Mucosa of stomach (tissue), 1 donor: ENCODE data around the gene APOA1.

Source experiments
- H3K27me3 ChIP-seq: one replicate; pipeline ENCODE4 v1.7.0; 2013; ENCODE audit warnings: mild to moderate bottlenecking, low read length; ENCODE audit not compliant: control insufficient read depth, insufficient read depth
- H3K36me3 ChIP-seq: one replicate; pipeline ENCODE4 v1.7.0; 2013; ENCODE audit warnings: low read length; ENCODE audit not compliant: control insufficient read depth, insufficient read depth
- H3K4me1 ChIP-seq: one replicate; pipeline ENCODE4 v1.7.0; 2013; ENCODE audit warnings: mild to moderate bottlenecking, low read length; ENCODE audit not compliant: control insufficient read depth, insufficient read depth
- H3K4me3 ChIP-seq: one replicate; pipeline ENCODE4 v1.7.0; 2013; ENCODE audit warnings: low read length
- H3K9ac ChIP-seq: one replicate; pipeline ENCODE4 v1.7.0; 2013; ENCODE audit warnings: mild to moderate bottlenecking, low read length, moderate library complexity
- H3K9me3 ChIP-seq: one replicate; pipeline ENCODE4 v1.7.0; 2013; ENCODE audit warnings: mild to moderate bottlenecking, low read length, moderate library complexity; ENCODE audit not compliant: control insufficient read depth
- donor health status: Pancreatic carcinoma.

APOA1 gene

GRCh38 chr11:116831790-116832349, 5.6 kb downstream of the APOA1 start:
- H3K4me3 ChIP-seq = no peak overlapping the region
- peaks cover 44% of the 10 kb centered on the region for H3K4me1 ChIP-seq
- no peaks in the 10 kb centered on the region for H3K36me3 ChIP-seq
- H3K9me3 ChIP-seq = no peaks in the 10 kb centered on the region
- H3K9ac ChIP-seq = peak overlapping the region; percentile 12
- H3K27me3 ChIP-seq = no peaks in the 10 kb centered on the region

- Histone ChIP-seq H3K4me1 (peaks cover 31% of the 10 kb centered on the region), H3K4me3 (no peak overlapping the region), H3K27me3 (no peaks in the 10 kb centered on the region), H3K9me3 (no peaks in the 10 kb centered on the region), H3K9ac (no peak overlapping the region), H3K36me3 (no peaks in the 10 kb centered on the region)
These were observed 7.1 kb downstream of the APOA1 start for GRCh38 chr11:116830184-116830912.

- Histone ChIP-seq H3K9ac (no peak within 1 kb of the TSS), H3K4me1 (peaks cover 26% of the 10 kb centered on the region), H3K36me3 (no peaks in the 10 kb centered on the region), H3K9me3 (no peaks in the 10 kb centered on the region), H3K27me3 (no peaks in the 10 kb centered on the region), H3K4me3 (no peak within 1 kb of the TSS)
These were observed 7.8 kb downstream of the APOA1 start, which contains the start of gene APOC3 for GRCh38 chr11:116829525-116830183. Gene APOC3, plus strand, starts transcription at chr11:116829907. Its CDS starts 676 bp downstream, at chr11:116830583.

- Histone ChIP-seq H3K9me3 (no peaks in the 10 kb centered on the region), H3K4me1 (peaks cover 26% of the 10 kb centered on the region), H3K4me3 (no peak overlapping the region), H3K9ac (no peak overlapping the region), H3K27me3 (no peaks in the 10 kb centered on the region), H3K36me3 (no peaks in the 10 kb centered on the region)
These were observed 8.5 kb downstream of the APOA1 start for GRCh38 chr11:116828632-116829524.

- H3K9ac ChIP-seq = no peak overlapping the region
- no peaks in the 10 kb centered on the region for H3K27me3 ChIP-seq
- no peak overlapping the region for H3K4me3 ChIP-seq
- H3K4me1 ChIP-seq = peaks cover 20% of the 10 kb centered on the region
- H3K9me3 ChIP-seq = no peaks in the 10 kb centered on the region
- H3K36me3 ChIP-seq = no peaks in the 10 kb centered on the region
These were observed 10.0 kb downstream of the APOA1 start for GRCh38 chr11:116827461-116827860.

GRCh38 chr11:116826751-116827431, 10.5 kb downstream of the APOA1 start:
- H3K4me1 ChIP-seq = peaks cover 14% of the 10 kb centered on the region
- no peaks in the 10 kb centered on the region for H3K27me3 ChIP-seq
- H3K4me3 ChIP-seq = no peak overlapping the region
- no peak overlapping the region for H3K9ac ChIP-seq
- H3K36me3 ChIP-seq = no peaks in the 10 kb centered on the region
- H3K9me3 ChIP-seq = no peaks in the 10 kb centered on the region

- Histone ChIP-seq H3K4me3 (no peak overlapping the region), H3K4me1 (peaks cover 8% of the 10 kb centered on the region), H3K27me3 (no peaks in the 10 kb centered on the region), H3K9me3 (no peaks in the 10 kb centered on the region), H3K9ac (no peak overlapping the region), H3K36me3 (no peaks in the 10 kb centered on the region)
These were observed 11.3 kb downstream of the APOA1 start for GRCh38 chr11:116825854-116826750.

- H3K4me3 ChIP-seq = no peak overlapping the region
- no peaks in the 10 kb centered on the region for H3K36me3 ChIP-seq
- H3K9me3 ChIP-seq = no peaks in the 10 kb centered on the region
- H3K9ac ChIP-seq = no peak overlapping the region
- H3K4me1 ChIP-seq = peaks cover 8% of the 10 kb centered on the region
- no peaks in the 10 kb centered on the region for H3K27me3 ChIP-seq
These were observed 12.0 kb downstream of the APOA1 start for GRCh38 chr11:116825434-116825833.

GRCh38 chr11:116823031-116823843, 14.2 kb downstream of the APOA1 start, which contains the start of gene APOA4:
Gene APOA4, minus strand, starts transcription at chr11:116823304. Its CDS starts 113 bp downstream, at chr11:116823191.
- no peak within 1 kb of the TSS for H3K9ac ChIP-seq
- H3K4me1 ChIP-seq = no peaks in the 10 kb centered on the region
- no peaks in the 10 kb centered on the region for H3K9me3 ChIP-seq
- no peak within 1 kb of the TSS for H3K4me3 ChIP-seq
- no peaks in the 10 kb centered on the region for H3K36me3 ChIP-seq
- H3K27me3 ChIP-seq = no peaks in the 10 kb centered on the region

- Histone ChIP-seq H3K9ac (no peak overlapping the region), H3K9me3 (no peaks in the 10 kb centered on the region), H3K36me3 (no peaks in the 10 kb centered on the region), H3K4me3 (no peak overlapping the region), H3K27me3 (no peaks in the 10 kb centered on the region), H3K4me1 (no peaks in the 10 kb centered on the region)
These were observed 14.8 kb downstream of the APOA1 start for GRCh38 chr11:116822575-116822974.
